BJ (cell line): ENCODE results near the gene PNMA1. TPM values are rescaled to one million over a fixed set of nuclear protein-coding genes. Genes with fewer than 3 reads are reported as not detected.

Experiments used
- CTCF ChIA-PET: fragments of 350-600 bp; formaldehyde crosslinking; extraction: SDS; loops from one replicate; lab custom pipeline; 2021; ENCODE audit warnings: antibody characterized with exemption, inconsistent platforms; lab: Yijun Ruan, JAX
- POLR2A ChIA-PET: fragments of 300-600 bp; sonication (Branson Sonifier 250); formaldehyde crosslinking; extraction: SDS; loops from one replicate; lab custom pipeline; 2021; ENCODE audit warnings: antibody characterized with exemption; lab: Charles Lee
- DNase-seq: peaks from one replicate; pipeline ENCODE4 v3.0.0-alpha.2; 2011; ENCODE audit warnings: low read depth
- H3K27me3 ChIP-seq: 2 replicates; pipeline ENCODE4 v1.6.0; 2011; ENCODE audit warnings: low read length; ENCODE audit not compliant: control insufficient read depth, insufficient read depth
- H3K36me3 ChIP-seq: 2 replicates; pipeline ENCODE4 v1.5.1; 2011; ENCODE audit warnings: low read length; ENCODE audit not compliant: control insufficient read depth, insufficient read depth
- H3K4me3 ChIP-seq: 2 replicates; pipeline ENCODE4 v1.5.1; 2011; ENCODE audit warnings: low read depth, mild to moderate bottlenecking, control low read depth, low read length
- polyA plus RNA-seq: library from polyadenylated mRNA; depleted of rRNA; stranded (reverse); fragments of >200 nt; gene quantifications from 2 replicates; pipeline ENCODE4 v1.2.3, GENCODE V29; 2011
- TF ChIP-seq, protein P1 (sequence below): IDR thresholded peaks from 2 replicates; pipeline ENCODE4 v1.5.1; 2011; ENCODE audit warnings: low read depth, mild to moderate bottlenecking, control low read depth, inconsistent platforms, low read length, moderate library complexity; ENCODE audit not compliant: insufficient read depth

Gene PNMA1
- polyA plus RNA-seq, 1 experiment, result 11.6 TPM

DNA sequence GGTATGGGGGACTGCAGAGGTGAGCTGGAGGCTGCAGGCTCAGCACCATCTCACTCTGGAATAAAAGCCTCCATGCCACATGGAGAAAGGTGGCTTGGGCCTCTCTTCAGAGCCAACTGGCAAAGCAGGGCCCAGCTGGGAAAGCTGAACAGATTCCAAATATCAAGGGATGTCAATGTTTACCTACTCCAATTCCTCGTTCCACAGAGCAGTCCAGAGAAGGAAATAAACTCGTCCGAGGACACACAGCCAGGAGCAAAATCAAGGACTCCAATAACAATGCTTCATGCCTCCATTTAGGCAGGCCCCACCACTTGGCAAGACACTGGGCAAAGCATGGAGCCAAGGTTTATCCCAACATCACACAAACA, 36.3 kb upstream of the PNMA1 start:
- no peak overlapping the region for H3K4me3 ChIP-seq
- TF ChIP-seq, protein P1, sequence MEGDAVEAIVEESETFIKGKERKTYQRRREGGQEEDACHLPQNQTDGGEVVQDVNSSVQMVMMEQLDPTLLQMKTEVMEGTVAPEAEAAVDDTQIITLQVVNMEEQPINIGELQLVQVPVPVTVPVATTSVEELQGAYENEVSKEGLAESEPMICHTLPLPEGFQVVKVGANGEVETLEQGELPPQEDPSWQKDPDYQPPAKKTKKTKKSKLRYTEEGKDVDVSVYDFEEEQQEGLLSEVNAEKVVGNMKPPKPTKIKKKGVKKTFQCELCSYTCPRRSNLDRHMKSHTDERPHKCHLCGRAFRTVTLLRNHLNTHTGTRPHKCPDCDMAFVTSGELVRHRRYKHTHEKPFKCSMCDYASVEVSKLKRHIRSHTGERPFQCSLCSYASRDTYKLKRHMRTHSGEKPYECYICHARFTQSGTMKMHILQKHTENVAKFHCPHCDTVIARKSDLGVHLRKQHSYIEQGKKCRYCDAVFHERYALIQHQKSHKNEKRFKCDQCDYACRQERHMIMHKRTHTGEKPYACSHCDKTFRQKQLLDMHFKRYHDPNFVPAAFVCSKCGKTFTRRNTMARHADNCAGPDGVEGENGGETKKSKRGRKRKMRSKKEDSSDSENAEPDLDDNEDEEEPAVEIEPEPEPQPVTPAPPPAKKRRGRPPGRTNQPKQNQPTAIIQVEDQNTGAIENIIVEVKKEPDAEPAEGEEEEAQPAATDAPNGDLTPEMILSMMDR, result no peak
- H3K27me3 ChIP-seq, result no peaks in the 10 kb centered on the region
- POLR2A ChIA-PET, result no interaction called here
- CTCF ChIA-PET, result interaction anchor here (0.7 to 2.0 kb wide), 4 partner anchors 8 to 78 kb away, joined by 3 to 9 read pairs (median 6); no protein-coding TSS in a partner anchor
- peaks cover 2% of the 10 kb centered on the region; the same call in 1 of the 2 replicates for H3K36me3 ChIP-seq
- no peak for DNase-seq

DNA sequence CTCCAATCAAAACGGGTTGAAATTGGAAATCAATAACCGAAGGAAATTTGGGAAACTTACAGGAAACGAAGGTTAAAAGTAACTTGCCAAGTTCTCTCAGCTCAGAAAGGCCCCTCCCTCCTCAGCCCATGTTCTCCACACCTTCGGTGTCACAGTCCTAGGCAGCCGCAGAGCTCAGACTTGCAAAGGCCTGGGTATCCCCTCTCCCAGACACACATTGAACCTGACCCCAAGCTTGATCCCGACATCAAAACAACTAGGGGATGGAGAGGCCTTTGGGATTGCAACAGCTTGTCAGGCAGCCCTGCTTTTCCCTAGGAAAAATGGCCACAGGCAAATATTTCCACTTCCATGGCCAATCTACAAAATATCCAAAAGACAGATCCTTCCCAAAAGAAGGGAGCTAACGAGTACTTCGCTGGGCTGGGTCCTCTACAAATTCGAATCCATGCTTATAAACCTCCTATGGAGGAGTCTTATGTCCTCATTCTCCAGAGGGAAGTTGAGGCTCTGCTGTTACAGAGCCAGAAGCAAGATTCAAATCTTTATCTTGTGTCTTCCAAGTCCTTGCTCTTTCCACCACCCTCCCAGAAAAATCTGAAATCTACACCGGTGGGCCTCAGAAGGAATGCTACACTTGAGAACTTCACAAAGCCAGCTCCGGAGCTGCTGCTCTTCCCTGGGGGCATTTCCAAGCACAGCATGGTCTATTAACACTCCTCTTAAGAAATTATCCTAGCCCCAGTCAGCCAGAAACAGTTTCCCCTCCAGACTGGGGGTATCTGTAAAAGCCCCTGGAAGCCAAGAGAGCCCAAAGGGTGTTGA, 35.7 kb upstream of the PNMA1 start:
- H3K4me3 ChIP-seq, result no peak overlapping the region
- peaks cover 2% of the 10 kb centered on the region; the same call in 1 of the 2 replicates for H3K36me3 ChIP-seq
- DNase-seq, result no peak
- TF ChIP-seq, protein P1, result no peak
- CTCF ChIA-PET, result interaction anchor here (0.7 to 2.0 kb wide), 5 partner anchors 9 to 79 kb away, joined by 3 to 9 read pairs (median 4); no protein-coding TSS in a partner anchor
- no peaks in the 10 kb centered on the region for H3K27me3 ChIP-seq
- POLR2A ChIA-PET, result no interaction called here

DNA sequence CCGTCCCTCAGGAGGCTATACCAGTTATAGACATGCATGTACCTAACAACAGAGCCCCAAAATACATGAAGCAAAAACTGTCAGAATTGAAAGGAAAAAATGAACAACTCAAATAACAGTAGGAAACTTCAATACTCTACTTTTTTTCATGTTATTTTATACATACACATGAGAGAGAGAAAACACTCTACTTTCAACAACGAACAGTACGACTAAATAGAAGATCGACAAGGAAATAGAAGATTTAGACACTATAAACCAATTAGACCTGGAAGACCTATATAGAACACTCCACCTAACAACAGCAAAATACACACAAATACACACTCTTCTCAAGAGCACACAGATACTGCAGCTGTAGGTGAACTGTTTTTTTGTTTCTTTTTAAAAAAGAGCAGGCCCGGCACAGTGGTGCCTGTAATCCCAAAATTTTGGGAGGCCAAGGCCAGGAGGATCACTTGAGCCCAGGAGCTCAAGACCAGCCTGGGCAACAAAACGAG, 34.7 kb upstream of the PNMA1 start:
- no peak for DNase-seq
- Histone ChIP-seq H3K27me3 (no peaks in the 10 kb centered on the region), H3K4me3 (no peak overlapping the region), H3K36me3 (peaks cover 2% of the 10 kb centered on the region; the same call in 1 of the 2 replicates)
- CTCF ChIA-PET, result interaction anchor here (1.1 to 2.0 kb wide), 3 partner anchors 10 to 78 kb away, joined by 3 to 9 read pairs (median 7); no protein-coding TSS in a partner anchor
- TF ChIP-seq, protein P1, result no peak
- POLR2A ChIA-PET, result no interaction called here

DNA sequence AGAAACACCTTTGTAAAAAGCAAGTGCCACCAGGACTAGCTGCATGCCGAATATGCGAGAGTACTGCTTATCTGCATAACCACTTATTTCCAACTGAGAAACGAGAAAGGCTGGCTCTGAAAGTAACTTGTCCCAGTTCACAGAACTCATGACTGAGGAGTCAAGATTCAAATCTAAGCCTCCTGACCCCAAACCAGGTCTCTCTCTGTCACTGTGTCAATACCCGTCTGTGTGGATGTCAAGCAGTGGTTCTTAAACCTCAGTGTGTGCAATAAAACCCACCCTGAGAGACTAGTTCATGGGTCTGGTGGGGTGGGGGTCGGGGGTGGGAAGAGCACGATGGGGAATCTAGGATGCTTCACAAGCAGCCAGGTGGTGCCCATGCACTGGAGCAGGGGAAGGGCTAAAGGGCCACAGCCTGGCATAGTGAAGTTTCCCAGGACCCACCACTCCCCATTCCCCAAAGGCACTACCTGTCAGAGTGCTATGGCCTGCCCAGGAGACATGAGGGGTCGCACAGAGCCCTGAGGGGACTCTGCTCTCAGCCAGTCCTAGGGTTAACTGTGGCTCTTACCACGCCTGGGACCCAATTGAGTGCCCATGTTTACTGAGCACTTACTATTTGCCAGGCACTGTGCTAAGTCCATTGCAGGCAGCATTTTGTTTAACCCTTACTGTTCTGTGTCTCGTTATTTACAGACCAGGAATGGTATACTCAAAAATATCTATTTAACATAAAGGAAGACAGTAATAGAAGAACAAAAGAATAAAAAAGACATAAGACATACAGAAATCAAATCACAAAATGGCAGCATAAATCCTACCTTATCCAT, 33.4 kb upstream of the PNMA1 start:
- TF ChIP-seq, protein P1, result no peak
- no peak for DNase-seq
- CTCF ChIA-PET, result interaction anchor here (2.2 to 2.3 kb wide), 2 partner anchors 17 to 79 kb away, joined by 5 to 8 read pairs; no protein-coding TSS in a partner anchor
- POLR2A ChIA-PET, result no interaction called here
- no peak overlapping the region for H3K4me3 ChIP-seq
- no peaks in the 10 kb centered on the region for H3K27me3 ChIP-seq
- H3K36me3 ChIP-seq, result peaks cover 2% of the 10 kb centered on the region; the same call in 1 of the 2 replicates
